HG02763 (cell line): ENCODE data around the gene MAP3K2.

ENCODE experiments used
- ATAC-seq: cut with Tn5 transposase; IDR thresholded peaks from one replicate; pipeline ENCODE4 v1.9.1; 2021; ENCODE audit warnings: mild to moderate bottlenecking, moderate library complexity; ENCODE audit not compliant: unreplicated experiment

The MAP3K2 gene

GRCh38 chr2:127407661-127408003, 19.9 kb upstream of the MAP3K2 start:
- no peak for ATAC-seq

- ATAC-seq, result no peak
Measured at GRCh38 chr2:127407091-127407490, 19.3 kb upstream of the MAP3K2 start.

- ATAC-seq, result no peak
Measured at GRCh38 chr2:127406454-127406853, 18.7 kb upstream of the MAP3K2 start.

GRCh38 chr2:127405255-127405610, 17.5 kb upstream of the MAP3K2 start:
- ATAC-seq, result no peak

- ATAC-seq, result no peak
Measured at GRCh38 chr2:127404466-127405254, 16.9 kb upstream of the MAP3K2 start.

- ATAC-seq, result no peak
Measured at GRCh38 chr2:127403460-127403859, 15.7 kb upstream of the MAP3K2 start.

GRCh38 chr2:127401757-127402695, 14.3 kb upstream of the MAP3K2 start:
- ATAC-seq, result no peak

GRCh38 chr2:127400897-127401756, 13.4 kb upstream of the MAP3K2 start:
- ATAC-seq, result no peak

GRCh38 chr2:127400533-127400896, 12.7 kb upstream of the MAP3K2 start:
- ATAC-seq, result no peak

GRCh38 chr2:127398239-127398590, 10.4 kb upstream of the MAP3K2 start:
- ATAC-seq, result peak; percentile 89

GRCh38 chr2:127397568-127398238, 9.9 kb upstream of the MAP3K2 start:
- ATAC-seq, result no peak

GRCh38 chr2:127394492-127394891, 6.7 kb upstream of the MAP3K2 start:
- ATAC-seq, result no peak

- no peak for ATAC-seq
Measured at GRCh38 chr2:127392828-127393578, 5.2 kb upstream of the MAP3K2 start.

- ATAC-seq, result no peak
Measured at GRCh38 chr2:127392133-127392827, 4.5 kb upstream of the MAP3K2 start.

GRCh38 chr2:127389778-127390435, 2.1 kb upstream of the MAP3K2 start:
- no peak for ATAC-seq

GRCh38 chr2:127388423-127389164, 819 bp upstream of the MAP3K2 start:
- no peak for ATAC-seq

GRCh38 chr2:127386764-127387654, 766 bp downstream of the MAP3K2 start:
- peak; percentile 65 for ATAC-seq
